Liver (tissue), 9 donors: ENCODE data around the gene GOPC. TPM values are rescaled to one million over a fixed set of nuclear protein-coding genes. Genes with fewer than 3 reads are reported as not detected.

Experiments
- DNase-seq: peaks from one replicate; pipeline ENCODE4 v3.0.0-alpha.2; 2017; ENCODE audit warnings: low spot score
- H3K27ac ChIP-seq, 2 donors: one replicate each; pipeline ENCODE4 v1.7.0; 2013; ENCODE audit warnings: inconsistent platforms in 2 of 2, low read length in 2 of 2, control low read depth in 1 of 2, low read depth in 1 of 2, mild to moderate bottlenecking in 1 of 2
- H3K27me3 ChIP-seq, 4 donors: one replicate each; pipeline versions ENCODE4 v1.6.1 to v1.7.0; 2013; ENCODE audit warnings: low read length in 3 of 4, inconsistent platforms in 1 of 4, mild to moderate bottlenecking in 1 of 4, moderate library complexity in 1 of 4; ENCODE audit not compliant: control insufficient read depth in 4 of 4, insufficient read depth in 4 of 4
- H3K36me3 ChIP-seq, 4 donors: one replicate each; pipeline versions ENCODE4 v1.6.1 to v1.7.0; 2013; ENCODE audit warnings: low read length in 3 of 4, mild to moderate bottlenecking in 3 of 4, low read depth in 1 of 4, moderate library complexity in 1 of 4; ENCODE audit not compliant: control insufficient read depth in 4 of 4, insufficient read depth in 3 of 4
- H3K4me1 ChIP-seq, 4 donors: one replicate each; pipeline versions ENCODE4 v1.6.1 to v1.7.0; 2013; ENCODE audit warnings: low read length in 3 of 4, mild to moderate bottlenecking in 3 of 4, moderate library complexity in 1 of 4; ENCODE audit not compliant: control insufficient read depth in 4 of 4, insufficient read depth in 4 of 4
- H3K4me3 ChIP-seq, 3 donors: one replicate each; pipeline versions ENCODE4 v1.6.1 to v1.7.0; 2013; ENCODE audit warnings: low read length in 3 of 3, control low read depth in 1 of 3, low read depth in 1 of 3, mild to moderate bottlenecking in 1 of 3
- H3K9ac ChIP-seq, 2 donors: one replicate each; pipeline ENCODE4 v1.7.0; 2013; ENCODE audit warnings: low read length in 2 of 2, mild to moderate bottlenecking in 2 of 2, moderate library complexity in 2 of 2, control low read depth in 1 of 2, low read depth in 1 of 2
- H3K9me3 ChIP-seq, 4 donors: one replicate each; pipeline versions ENCODE4 v1.6.1 to v1.7.0; 2013; ENCODE audit warnings: low read length in 3 of 4; ENCODE audit not compliant: control insufficient read depth in 4 of 4
- ATF3 ChIP-seq: IDR thresholded peaks from 2 replicates; pipeline ENCODE4 v1.6.1; 2016; ENCODE audit warnings: antibody characterized with exemption
- CTCF ChIP-seq: fragments of 150-350 bp; IDR thresholded peaks from 2 replicates; pipeline ENCODE4 v1.5.1; 2017; ENCODE audit warnings: improper control_type of control experiment, low read depth, low read length; ENCODE audit not compliant: missing input control
- EGR1 ChIP-seq, 2 donors: IDR thresholded peaks; 2 replicates each; pipeline ENCODE4 v1.6.1; 2016 to 2018; ENCODE audit warnings: antibody characterized with exemption in 2 of 2, low read depth in 2 of 2
- FOXA1 ChIP-seq: IDR thresholded peaks from 2 replicates; pipeline ENCODE4 v1.6.1; 2016; ENCODE audit warnings: antibody characterized with exemption
- FOXA2 ChIP-seq: IDR thresholded peaks from 2 replicates; pipeline ENCODE4 v1.6.1; 2016; ENCODE audit warnings: antibody characterized with exemption
- GABPA ChIP-seq, 2 donors: IDR thresholded peaks in 1 of 2; conservative IDR thresholded peaks in 1 of 2; 2 replicates each; pipeline ENCODE4 v1.6.1; 2016; ENCODE audit warnings: antibody characterized with exemption in 2 of 2, mild to moderate bottlenecking in 1 of 2, moderate library complexity in 1 of 2
- HNF4A ChIP-seq, 2 donors: conservative IDR thresholded peaks; 2 replicates each; pipeline ENCODE4 v1.6.1; 2016; ENCODE audit warnings: antibody characterized with exemption in 2 of 2, mild to moderate bottlenecking in 2 of 2
- HNF4G ChIP-seq: IDR thresholded peaks from 2 replicates; pipeline ENCODE4 v1.6.1; 2016; ENCODE audit warnings: antibody characterized with exemption
- JUND ChIP-seq, 2 donors: IDR thresholded peaks; 2 replicates each; pipeline ENCODE4 v1.6.1; 2016; ENCODE audit warnings: antibody characterized with exemption in 2 of 2
- NR2F2 ChIP-seq: IDR thresholded peaks from 2 replicates; pipeline ENCODE4 v1.6.1; 2016; ENCODE audit warnings: antibody characterized with exemption
- RAD21 ChIP-seq, 2 donors: IDR thresholded peaks; 2 replicates each; pipeline ENCODE4 v1.6.1; 2016; ENCODE audit warnings: antibody characterized with exemption in 2 of 2, mild to moderate bottlenecking in 2 of 2
- RXRA ChIP-seq, 2 donors: IDR thresholded peaks; 2 replicates each; pipeline ENCODE4 v1.6.1; 2017 to 2018; ENCODE audit warnings: antibody characterized with exemption in 2 of 2, mild to moderate bottlenecking in 1 of 2
- SP1 ChIP-seq: IDR thresholded peaks from 2 replicates; pipeline ENCODE4 v1.6.1; 2018; ENCODE audit warnings: antibody characterized with exemption, mild to moderate bottlenecking
- TAF1 ChIP-seq: conservative IDR thresholded peaks from 2 replicates; pipeline ENCODE4 v1.6.1; 2016; ENCODE audit warnings: antibody characterized with exemption, mild to moderate bottlenecking
- YY1 ChIP-seq: IDR thresholded peaks from 2 replicates; pipeline ENCODE4 v1.6.1; 2016; ENCODE audit warnings: antibody characterized with exemption, mild to moderate bottlenecking
- ZBTB33 ChIP-seq: IDR thresholded peaks from 2 replicates; pipeline ENCODE4 v1.6.1; 2016; ENCODE audit warnings: antibody characterized with exemption
- WGBS: extraction: QIAGEN DNeasy Blood & Tissue Kit; methylation state at CpG from one replicate; pipeline ENCODE4 v1.1.7; 2013; 5-methylcytosine and 5-hydroxymethylcytosine counted together
- polyA plus RNA-seq, 2 donors: library from polyadenylated mRNA; stranded (reverse) in 1 of 2; unstranded in 1 of 2; fragments of 200-250 nt in 1 of 2; fragments of >200 nt in 1 of 2; fragmentation: Nextera tagmentation in 1 of 2; extraction: Ambion mirVana in 1 of 2; gene quantifications; one replicate each; pipeline versions ENCODE4 v1.2.1 to v1.2.3, GENCODE V29; 2013 to 2015
- total RNA-seq, 2 donors: library from RNA; depleted of rRNA; stranded (reverse); fragments of >200 nt; gene quantifications; one replicate each; pipeline ENCODE4 v1.2.3, GENCODE V29; 2014
- TF ChIP-seq, protein P1 (sequence below): IDR thresholded peaks from 2 replicates; pipeline ENCODE4 v1.6.1; 2016; ENCODE audit warnings: antibody characterized with exemption, mild to moderate bottlenecking
- TF ChIP-seq, protein P2 (sequence below): IDR thresholded peaks from 2 replicates; pipeline ENCODE4 v1.6.1; 2016; ENCODE audit warnings: antibody characterized with exemption
- donor health status: healthy.
- donor health status: healthy.
- donor health status: healthy.
- donor health status: healthy.
- donor health status: healthy.

GOPC gene
- total and polyA plus RNA-seq, 4 donors, result 7.4 to 17.8 (median 11.4) TPM

DNA sequence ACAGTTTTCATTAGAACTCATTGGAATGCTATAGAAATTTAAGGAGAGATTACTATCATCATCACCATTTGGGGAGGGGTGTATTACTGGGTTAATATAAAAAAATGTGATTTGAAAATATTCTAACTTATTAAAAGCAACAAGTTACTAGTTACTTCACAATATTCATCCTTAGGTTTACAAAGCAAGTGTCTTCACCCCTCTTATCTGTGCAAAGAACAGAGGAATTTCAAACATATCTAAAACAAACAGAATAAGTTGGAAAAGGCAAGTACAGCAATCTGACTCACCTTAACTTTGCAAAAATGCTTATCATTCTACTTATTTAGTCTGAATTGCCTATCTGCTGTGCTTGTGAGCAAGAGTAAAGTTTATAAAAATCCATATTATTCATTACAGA is 87.0 kb downstream of the GOPC start:
- H3K9ac ChIP-seq, result peak overlapping the region in 1 of 2 donors; percentile 26
- H3K27ac ChIP-seq, result no peak overlapping the region
- H3K4me3 ChIP-seq, result no peak overlapping the region
- peaks cover 5 to 18% (median 12%) of the 10 kb centered on the region in 4 donors for H3K4me1 ChIP-seq
- no peaks in the 10 kb centered on the region for H3K9me3 ChIP-seq
- no peaks in the 10 kb centered on the region for H3K27me3 ChIP-seq
- TF ChIP-seq RAD21 (IDR thresholded peaks at IDR 0.05) (no peak), GABPA (IDR thresholded peaks at IDR 0.05 in 1 of 2, conservative IDR thresholded peaks at IDR 0.05 in 1 of 2) (no peak), FOXA1 (no peak), CTCF (no peak), FOXA2 (no peak), HNF4G (no peak), NR2F2 (no peak)
- TF ChIP-seq, protein P1, sequence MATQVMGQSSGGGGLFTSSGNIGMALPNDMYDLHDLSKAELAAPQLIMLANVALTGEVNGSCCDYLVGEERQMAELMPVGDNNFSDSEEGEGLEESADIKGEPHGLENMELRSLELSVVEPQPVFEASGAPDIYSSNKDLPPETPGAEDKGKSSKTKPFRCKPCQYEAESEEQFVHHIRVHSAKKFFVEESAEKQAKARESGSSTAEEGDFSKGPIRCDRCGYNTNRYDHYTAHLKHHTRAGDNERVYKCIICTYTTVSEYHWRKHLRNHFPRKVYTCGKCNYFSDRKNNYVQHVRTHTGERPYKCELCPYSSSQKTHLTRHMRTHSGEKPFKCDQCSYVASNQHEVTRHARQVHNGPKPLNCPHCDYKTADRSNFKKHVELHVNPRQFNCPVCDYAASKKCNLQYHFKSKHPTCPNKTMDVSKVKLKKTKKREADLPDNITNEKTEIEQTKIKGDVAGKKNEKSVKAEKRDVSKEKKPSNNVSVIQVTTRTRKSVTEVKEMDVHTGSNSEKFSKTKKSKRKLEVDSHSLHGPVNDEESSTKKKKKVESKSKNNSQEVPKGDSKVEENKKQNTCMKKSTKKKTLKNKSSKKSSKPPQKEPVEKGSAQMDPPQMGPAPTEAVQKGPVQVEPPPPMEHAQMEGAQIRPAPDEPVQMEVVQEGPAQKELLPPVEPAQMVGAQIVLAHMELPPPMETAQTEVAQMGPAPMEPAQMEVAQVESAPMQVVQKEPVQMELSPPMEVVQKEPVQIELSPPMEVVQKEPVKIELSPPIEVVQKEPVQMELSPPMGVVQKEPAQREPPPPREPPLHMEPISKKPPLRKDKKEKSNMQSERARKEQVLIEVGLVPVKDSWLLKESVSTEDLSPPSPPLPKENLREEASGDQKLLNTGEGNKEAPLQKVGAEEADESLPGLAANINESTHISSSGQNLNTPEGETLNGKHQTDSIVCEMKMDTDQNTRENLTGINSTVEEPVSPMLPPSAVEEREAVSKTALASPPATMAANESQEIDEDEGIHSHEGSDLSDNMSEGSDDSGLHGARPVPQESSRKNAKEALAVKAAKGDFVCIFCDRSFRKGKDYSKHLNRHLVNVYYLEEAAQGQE, result no peak
- no peak for DNase-seq
- H3K36me3 ChIP-seq, result no peaks in the 10 kb centered on the region

DNA sequence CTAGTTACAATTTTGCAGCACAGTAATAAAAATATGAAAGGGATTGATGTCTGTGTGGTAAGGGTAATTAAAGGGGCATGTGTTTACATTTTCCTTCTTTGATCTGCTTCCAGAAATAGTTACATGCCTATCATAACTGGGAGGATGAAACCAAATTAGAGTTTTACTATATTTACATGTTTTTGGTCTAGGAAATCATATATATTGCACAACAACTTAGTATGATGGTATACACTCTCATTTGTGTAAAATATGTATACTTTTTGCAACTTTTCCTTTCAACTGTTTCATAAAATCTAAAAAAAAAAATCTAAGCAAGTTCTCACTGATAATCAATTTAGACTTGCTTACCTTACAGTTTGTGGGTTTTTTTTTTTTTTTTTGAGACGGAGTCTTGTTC is 87.7 kb downstream of the GOPC start:
- 84% methylated on average over 1 of the region's 1 CpG for WGBS
- Histone ChIP-seq H3K36me3 (no peaks in the 10 kb centered on the region), H3K4me3 (no peak overlapping the region), H3K9ac (no peak overlapping the region), H3K27ac (no peak overlapping the region), H3K9me3 (no peaks in the 10 kb centered on the region), H3K4me1 (peaks cover 5 to 18% (median 12%) of the 10 kb centered on the region in 4 donors), H3K27me3 (no peaks in the 10 kb centered on the region)
- no peak for DNase-seq
- TF ChIP-seq NR2F2 (no peak), ATF3 (no peak), HNF4A (conservative IDR thresholded peaks at IDR 0.05) (no peak), RXRA (IDR thresholded peaks at IDR 0.05) (no peak), FOXA2 (no peak), HNF4G (no peak), GABPA (IDR thresholded peaks at IDR 0.05 in 1 of 2, conservative IDR thresholded peaks at IDR 0.05 in 1 of 2) (no peak), FOXA1 (no peak), JUND (IDR thresholded peaks at IDR 0.05) (no peak), RAD21 (IDR thresholded peaks at IDR 0.05) (no peak), CTCF (no peak), TAF1 (no peak), YY1 (no peak), EGR1 (IDR thresholded peaks at IDR 0.05; ENCODE audit: low read depth in 2 of 2) (no peak), SP1 (no peak), ZBTB33 (no peak)
- TF ChIP-seq, protein P1, result no peak
- TF ChIP-seq, protein P2, sequence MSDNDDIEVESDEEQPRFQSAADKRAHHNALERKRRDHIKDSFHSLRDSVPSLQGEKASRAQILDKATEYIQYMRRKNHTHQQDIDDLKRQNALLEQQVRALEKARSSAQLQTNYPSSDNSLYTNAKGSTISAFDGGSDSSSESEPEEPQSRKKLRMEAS, result no peak
